ENCODE results near the gene GSTM2. TPM values are rescaled to one million over a fixed set of nuclear protein-coding genes. Genes with fewer than 3 reads are reported as not detected.

Gene GSTM2
- total RNA-seq, 2 experiments from 2014 or later = 0.38 to 0.76 TPM

DNA sequence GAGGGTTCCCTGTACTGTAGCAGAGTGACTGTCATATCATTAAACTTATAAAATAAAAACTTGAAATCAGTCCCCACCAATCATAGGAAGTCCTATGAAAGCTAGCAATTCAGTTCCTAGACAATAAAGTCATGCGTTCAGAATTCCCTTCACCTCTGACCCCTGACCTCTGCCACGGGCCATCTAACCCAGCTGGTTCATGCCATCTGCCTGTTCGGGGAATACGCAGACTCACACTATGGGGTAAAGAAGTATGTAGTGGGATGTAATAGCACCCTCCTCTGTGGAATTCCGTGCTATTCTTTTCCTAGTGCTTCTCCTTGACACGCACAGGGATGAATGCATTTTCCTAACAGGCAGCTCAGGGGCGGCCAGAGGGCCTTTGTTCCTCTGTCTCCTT lies 9.9 kb upstream of the GSTM2 start:
- no TSS peak for BruUV-seq (replicated peaks)
- H3K9me3 ChIP-seq (ENCODE audit: low read length) = no peaks in the 10 kb centered on the region
- CTCF ChIA-PET (ENCODE audit: unreplicated experiment) = no interaction called here

DNA sequence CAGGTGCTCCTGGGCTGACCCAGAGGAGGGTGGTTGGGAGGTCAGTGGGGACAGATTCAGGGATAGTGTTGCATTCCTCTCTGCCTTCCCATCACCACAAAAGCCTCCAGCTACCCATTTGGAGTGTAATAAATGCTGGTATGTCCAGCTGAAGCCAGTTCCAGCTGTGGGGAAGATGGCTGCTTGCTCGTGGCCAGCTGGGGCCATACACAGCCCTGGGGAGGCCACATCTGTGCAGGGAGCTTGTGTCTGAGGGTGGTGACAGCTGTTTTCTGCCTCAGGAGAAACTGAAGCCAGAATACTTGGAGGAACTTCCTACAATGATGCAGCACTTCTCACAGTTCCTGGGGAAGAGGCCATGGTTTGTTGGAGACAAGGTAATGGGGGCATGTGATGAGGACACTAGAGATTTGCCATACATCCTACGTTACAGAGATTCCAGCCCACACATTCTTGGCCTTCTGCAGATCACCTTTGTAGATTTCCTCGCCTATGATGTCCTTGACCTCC lies 9.3 kb upstream of the GSTM2 start:
- POLR2A ChIA-PET = interaction anchor here (0.9 kb wide), 1 partner anchor 95 kb away, joined by 3 read pairs; no protein-coding TSS in a partner anchor
- Histone ChIP-seq H3K4me2 (ENCODE audit: low read length) (no peak overlapping the region), H3K36me3 (ENCODE audit: insufficient read depth, low read length) (no peaks in the 10 kb centered on the region), H3K9me3 (ENCODE audit: low read length) (no peaks in the 10 kb centered on the region), H4K20me1 (ENCODE audit: insufficient read depth, low read length) (no peaks in the 10 kb centered on the region), H3K9me2 (ENCODE audit: insufficient read depth, low read length) (no peaks in the 10 kb centered on the region), H3K4me1 (ENCODE audit: insufficient read depth, low read length, poor library complexity, severe bottlenecking) (peaks cover 5% of the 10 kb centered on the region), H2AFZ (ENCODE audit: low read length) (no peak overlapping the region), H3K79me2 (ENCODE audit: insufficient read depth, low read depth, low read length) (no peaks in the 10 kb centered on the region), H3K27ac (ENCODE audit: low read depth, low read length, poor library complexity, severe bottlenecking) (no peak overlapping the region), H3K4me3 (ENCODE audit: low read depth, low read length, poor library complexity, severe bottlenecking) (no peak overlapping the region)
- no TSS peak for BruUV-seq (replicated peaks)
- CTCF ChIA-PET (ENCODE audit: unreplicated experiment) = no interaction called here
- no peak for DNase-seq (ENCODE audit: low spot score)
- TF ChIP-seq EZH2phosphoT487 (IDR thresholded peaks at IDR 0.05; ENCODE audit: borderline replicate concordance, low read depth, low read length) = no peak
- TF ChIP-seq, protein P1, sequence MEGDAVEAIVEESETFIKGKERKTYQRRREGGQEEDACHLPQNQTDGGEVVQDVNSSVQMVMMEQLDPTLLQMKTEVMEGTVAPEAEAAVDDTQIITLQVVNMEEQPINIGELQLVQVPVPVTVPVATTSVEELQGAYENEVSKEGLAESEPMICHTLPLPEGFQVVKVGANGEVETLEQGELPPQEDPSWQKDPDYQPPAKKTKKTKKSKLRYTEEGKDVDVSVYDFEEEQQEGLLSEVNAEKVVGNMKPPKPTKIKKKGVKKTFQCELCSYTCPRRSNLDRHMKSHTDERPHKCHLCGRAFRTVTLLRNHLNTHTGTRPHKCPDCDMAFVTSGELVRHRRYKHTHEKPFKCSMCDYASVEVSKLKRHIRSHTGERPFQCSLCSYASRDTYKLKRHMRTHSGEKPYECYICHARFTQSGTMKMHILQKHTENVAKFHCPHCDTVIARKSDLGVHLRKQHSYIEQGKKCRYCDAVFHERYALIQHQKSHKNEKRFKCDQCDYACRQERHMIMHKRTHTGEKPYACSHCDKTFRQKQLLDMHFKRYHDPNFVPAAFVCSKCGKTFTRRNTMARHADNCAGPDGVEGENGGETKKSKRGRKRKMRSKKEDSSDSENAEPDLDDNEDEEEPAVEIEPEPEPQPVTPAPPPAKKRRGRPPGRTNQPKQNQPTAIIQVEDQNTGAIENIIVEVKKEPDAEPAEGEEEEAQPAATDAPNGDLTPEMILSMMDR (conservative IDR thresholded peaks at IDR 0.05; ENCODE audit: low read length) = no peak
- intact Hi-C loops (cut with micrococcal nuclease; ENCODE audit: unreplicated experiment) = no loop called here

More for the DNA sequence above, 9.9 kb upstream of the GSTM2 start:
- Histone ChIP-seq H4K20me1 (ENCODE audit: insufficient read depth, low read length) (no peaks in the 10 kb centered on the region), H3K27ac (ENCODE audit: low read depth, low read length, poor library complexity, severe bottlenecking) (no peak overlapping the region), H3K79me2 (ENCODE audit: insufficient read depth, low read depth, low read length) (no peaks in the 10 kb centered on the region), H3K4me1 (ENCODE audit: insufficient read depth, low read length, poor library complexity, severe bottlenecking) (peaks cover 5% of the 10 kb centered on the region), H3K4me3 (ENCODE audit: low read depth, low read length, poor library complexity, severe bottlenecking) (no peak overlapping the region), H3K36me3 (ENCODE audit: insufficient read depth, low read length) (no peaks in the 10 kb centered on the region), H2AFZ (ENCODE audit: low read length) (no peak overlapping the region), H3K9me2 (ENCODE audit: insufficient read depth, low read length) (no peaks in the 10 kb centered on the region), H3K4me2 (ENCODE audit: low read length) (no peak overlapping the region)
- intact Hi-C loops (cut with micrococcal nuclease; ENCODE audit: unreplicated experiment) = no loop called here
- no peak for DNase-seq (ENCODE audit: low spot score)
- TF ChIP-seq, protein P1 (conservative IDR thresholded peaks at IDR 0.05; ENCODE audit: low read length) = no peak
- TF ChIP-seq EZH2phosphoT487 (IDR thresholded peaks at IDR 0.05; ENCODE audit: borderline replicate concordance, low read depth, low read length) = no peak
- POLR2A ChIA-PET = interaction anchor here (0.9 kb wide), 1 partner anchor 96 kb away, joined by 3 read pairs; no protein-coding TSS in a partner anchor

DNA sequence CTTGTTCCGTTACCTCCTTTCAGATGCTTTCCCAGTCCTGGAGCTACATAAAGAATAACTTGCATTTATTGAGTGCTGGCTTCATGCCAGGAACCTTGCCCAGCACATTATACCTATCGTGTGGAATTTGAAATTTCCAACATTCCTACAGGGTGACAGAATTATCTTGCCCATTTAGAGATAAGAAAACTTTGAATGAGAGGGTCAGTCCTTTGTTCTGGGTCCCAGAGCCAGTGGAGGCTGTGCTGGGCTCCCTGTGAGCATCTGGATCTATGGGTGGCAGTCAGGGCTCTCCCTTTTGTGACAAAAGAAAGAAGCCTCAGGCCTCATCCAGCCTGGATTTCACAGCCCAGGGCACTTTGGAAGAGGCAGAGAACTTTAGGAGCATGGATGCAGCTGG lies 8.7 kb upstream of the GSTM2 start:
- Histone ChIP-seq H3K4me2 (ENCODE audit: low read length) (no peak overlapping the region), H3K27ac (ENCODE audit: low read depth, low read length, poor library complexity, severe bottlenecking) (no peak overlapping the region), H2AFZ (ENCODE audit: low read length) (no peak overlapping the region), H3K79me2 (ENCODE audit: insufficient read depth, low read depth, low read length) (no peaks in the 10 kb centered on the region), H3K9me3 (ENCODE audit: low read length) (no peaks in the 10 kb centered on the region), H3K4me3 (ENCODE audit: low read depth, low read length, poor library complexity, severe bottlenecking) (no peak overlapping the region), H3K36me3 (ENCODE audit: insufficient read depth, low read length) (no peaks in the 10 kb centered on the region), H3K9me2 (ENCODE audit: insufficient read depth, low read length) (no peaks in the 10 kb centered on the region), H4K20me1 (ENCODE audit: insufficient read depth, low read length) (no peaks in the 10 kb centered on the region), H3K4me1 (ENCODE audit: insufficient read depth, low read length, poor library complexity, severe bottlenecking) (peaks cover 9% of the 10 kb centered on the region)
- intact Hi-C loops (cut with micrococcal nuclease; ENCODE audit: unreplicated experiment) = no loop called here
- TF ChIP-seq EZH2phosphoT487 (IDR thresholded peaks at IDR 0.05; ENCODE audit: borderline replicate concordance, low read depth, low read length) = no peak
- TF ChIP-seq, protein P1 (conservative IDR thresholded peaks at IDR 0.05; ENCODE audit: low read length) = no peak
- ChIA-PET CTCF (ENCODE audit: unreplicated experiment) (no interaction called here), POLR2A (no interaction called here)
- no peak for DNase-seq (ENCODE audit: low spot score)
- BruUV-seq (replicated peaks) = no TSS peak
